GM12878 (cell line): ENCODE data around the gene MRPL54. TPM values are rescaled to one million over a fixed set of nuclear protein-coding genes. Genes with fewer than 3 reads are reported as not detected.

Experiments
- ATAC-seq: fragments of 200-7000 bp; cut with Tn5 transposase; 3 replicates; pipeline ENCODE4 v1.9.1; 2020; ENCODE audit warnings: mild to moderate bottlenecking, moderate library complexity
- BruUV-seq: library from RNA; stranded (reverse); fragments of 400-500 nt; replicated peaks from 2 replicates; lab custom pipeline; 2021; lab: Mats Ljungman, UMichigan
- CTCF ChIA-PET: fragments of 300-600 bp; sonication (Branson Sonifier 250); formaldehyde crosslinking; extraction: SDS; loops from one replicate; lab custom pipeline; 2021; ENCODE audit warnings: inconsistent platforms; lab: Yijun Ruan, JAX
- POLR2A ChIA-PET: fragments of 350-600 bp; formaldehyde crosslinking; extraction: SDS; loops from one replicate; lab custom pipeline; 2021; ENCODE audit warnings: inconsistent platforms; lab: Charles Lee
- RAD21 ChIA-PET: fragments of 300-600 bp; sonication (Branson Sonifier 250); formaldehyde crosslinking; loops from one replicate; lab custom pipeline; 2023; ENCODE audit warnings: antibody characterized with exemption; ENCODE audit not compliant: unreplicated experiment; lab: Charles Lee
- SMC1A ChIA-PET: fragments of 300-600 bp; sonication (Branson Sonifier 250); formaldehyde crosslinking; loops from one replicate; lab custom pipeline; 2023; ENCODE audit not compliant: unreplicated experiment, uncharacterized antibody; lab: Charles Lee
- DNase-seq: peaks from one replicate; pipeline ENCODE4 v3.0.0-alpha.2; 2011; ENCODE audit warnings: low read depth, low spot score
- FAIRE-seq: peaks from 3 replicates; lab custom pipeline; 2011; peaks lifted over from hg19 to GRCh38; lab: Jason Lieb, UNC
- H2AFZ ChIP-seq: 2 replicates; pipeline ENCODE4 v1.6.0; 2011; ENCODE audit warnings: low read depth, low read length, control low read depth; ENCODE audit not compliant: control insufficient read depth
- H3K27ac ChIP-seq: 2 replicates; pipeline ENCODE4 v1.5.1; 2011; ENCODE audit warnings: control low read depth; ENCODE audit not compliant: control insufficient read depth, insufficient read depth
- H3K27me3 ChIP-seq, 2 experiments: replicated peaks in 1 of 2; 2 replicates each; pipeline versions ENCODE4 v1.6.0 to v1.6.1; 2011; ENCODE audit warnings: low read length in 1 of 2; ENCODE audit not compliant: control insufficient read depth in 2 of 2, insufficient read depth in 2 of 2
- H3K36me3 ChIP-seq, 2 experiments: 2 replicates each; pipeline ENCODE4 v1.5.1; 2011; ENCODE audit warnings: low read length in 1 of 2; ENCODE audit not compliant: control insufficient read depth in 2 of 2, insufficient read depth in 2 of 2
- H3K4me1 ChIP-seq: 2 replicates; pipeline ENCODE4 v1.6.1; 2011; ENCODE audit warnings: mild to moderate bottlenecking, low read length, moderate library complexity, mixed read lengths; ENCODE audit not compliant: control insufficient read depth, insufficient read depth
- H3K4me2 ChIP-seq: 2 replicates; pipeline ENCODE4 v1.6.0; 2011; ENCODE audit warnings: control low read depth; ENCODE audit not compliant: control insufficient read depth, insufficient read depth
- H3K4me3 ChIP-seq: fragments of 200-600 bp; sonication (generic); 2 replicates; pipeline ENCODE4 v1.5.1; 2016
- H3K79me2 ChIP-seq: 2 replicates; pipeline ENCODE4 v1.6.0; 2011; ENCODE audit warnings: low read length; ENCODE audit not compliant: control insufficient read depth, insufficient read depth
- H3K9ac ChIP-seq: 2 replicates; pipeline ENCODE4 v1.8.0; 2011; ENCODE audit warnings: low read length, control low read depth, mixed read lengths; ENCODE audit not compliant: control insufficient read depth, insufficient read depth
- H3K9me3 ChIP-seq: replicated peaks from 3 replicates; pipeline ENCODE4 v1.5.1; 2011; ENCODE audit warnings: mild to moderate bottlenecking, low read length; ENCODE audit not compliant: control insufficient read depth, insufficient read depth
- H4K20me1 ChIP-seq: 2 replicates; pipeline ENCODE4 v1.6.0; 2011; ENCODE audit not compliant: control insufficient read depth, insufficient read depth
- CTCF ChIP-seq, 3 experiments: IDR thresholded peaks in 2 of 3; conservative IDR thresholded peaks in 1 of 3; 2 replicates each; pipeline ENCODE4 v1.5.1; 2011; ENCODE audit warnings: low read depth in 3 of 3, low read length in 3 of 3, mild to moderate bottlenecking in 3 of 3, control low read depth in 2 of 3, moderate library complexity in 2 of 3, inconsistent platforms in 1 of 3, mixed read lengths in 1 of 3; ENCODE audit not compliant: control insufficient read depth in 2 of 3, insufficient read depth in 1 of 3; ENCODE audit errors: extremely low read depth in 1 of 3
- EZH2 ChIP-seq: IDR thresholded peaks from 2 replicates; pipeline ENCODE4 v1.6.1; 2012; ENCODE audit warnings: low read depth, mild to moderate bottlenecking, control low read depth, inconsistent platforms, low read length, borderline replicate concordance; ENCODE audit not compliant: control insufficient read depth
- RAD21 ChIP-seq: IDR thresholded peaks from 2 replicates; pipeline ENCODE4 v1.6.1; 2011; ENCODE audit warnings: mild to moderate bottlenecking, low read depth, low read length, moderate library complexity; ENCODE audit not compliant: insufficient read depth
- RCOR1 ChIP-seq: conservative IDR thresholded peaks from 2 replicates; pipeline ENCODE4 v1.6.1; 2012; ENCODE audit warnings: low read depth, low read length, improper control_type of control experiment
- SMC3 ChIP-seq: IDR thresholded peaks from 2 replicates; pipeline ENCODE4 v1.6.1; 2011; ENCODE audit warnings: low read length, improper control_type of control experiment, borderline replicate concordance
- WGBS: methylation state at CpG from one replicate; pipeline ENCODE4 v1.1.6; 2016; ENCODE audit warnings: low lambda C conversion rate; ENCODE audit not compliant: insufficient replicate concordance, insufficient coverage; ENCODE audit errors: missing lambda C conversion rate; 5-methylcytosine and 5-hydroxymethylcytosine counted together
- in situ Hi-C: fragments of 300-500 bp; cut with MboI; formaldehyde crosslinking; loops from 9 replicates; pipeline ENCODE4 v1.14.3; 2018; ENCODE audit warnings: mixed read lengths
- intact Hi-C: fragments of 100-400 bp; cut with micrococcal nuclease; formaldehyde crosslinking; loops from one replicate; pipeline ENCODE4 v1.14.2; 2022; ENCODE audit not compliant: unreplicated experiment
- polyA plus RNA-seq, 11 experiments: library from polyadenylated mRNA; depleted of rRNA in 4 of 11; unstranded in 6 of 11; stranded (reverse) in 5 of 11; fragments of >200 nt; fragmentation: Nextera tagmentation in 4 of 11; fragmentation: Illumina TruSeq in 1 of 11; extraction: Ambion mirVana in 4 of 11; extraction: Trizol in 1 of 11; gene quantifications; 1 replicate in 1 of 11; 2 replicates in 10 of 11; pipeline versions ENCODE4 v1.2.1 to v1.2.3, GENCODE V29; 2011 to 2016; ENCODE audit warnings: inconsistent platforms in 2 of 11, missing spikeins in 2 of 11, low read depth in 1 of 11
- total RNA-seq, 4 experiments: library from RNA; depleted of rRNA in 3 of 4; stranded (reverse); fragments of >200 nt in 3 of 4; fragmentation: Illumina TruSeq in 1 of 4; extraction: Trizol in 1 of 4; gene quantifications; 2 replicates each; pipeline versions ENCODE4 v1.2.1 to v1.2.3, GENCODE V29; 2013 to 2021

Gene MRPL54
- total and polyA plus RNA-seq, 10 of the 15 experiments (the other 5 are each of a cell fraction or from before 2014, with no cell fraction given), result 3.1 to 98.7 (median 75.2) TPM

DNA sequence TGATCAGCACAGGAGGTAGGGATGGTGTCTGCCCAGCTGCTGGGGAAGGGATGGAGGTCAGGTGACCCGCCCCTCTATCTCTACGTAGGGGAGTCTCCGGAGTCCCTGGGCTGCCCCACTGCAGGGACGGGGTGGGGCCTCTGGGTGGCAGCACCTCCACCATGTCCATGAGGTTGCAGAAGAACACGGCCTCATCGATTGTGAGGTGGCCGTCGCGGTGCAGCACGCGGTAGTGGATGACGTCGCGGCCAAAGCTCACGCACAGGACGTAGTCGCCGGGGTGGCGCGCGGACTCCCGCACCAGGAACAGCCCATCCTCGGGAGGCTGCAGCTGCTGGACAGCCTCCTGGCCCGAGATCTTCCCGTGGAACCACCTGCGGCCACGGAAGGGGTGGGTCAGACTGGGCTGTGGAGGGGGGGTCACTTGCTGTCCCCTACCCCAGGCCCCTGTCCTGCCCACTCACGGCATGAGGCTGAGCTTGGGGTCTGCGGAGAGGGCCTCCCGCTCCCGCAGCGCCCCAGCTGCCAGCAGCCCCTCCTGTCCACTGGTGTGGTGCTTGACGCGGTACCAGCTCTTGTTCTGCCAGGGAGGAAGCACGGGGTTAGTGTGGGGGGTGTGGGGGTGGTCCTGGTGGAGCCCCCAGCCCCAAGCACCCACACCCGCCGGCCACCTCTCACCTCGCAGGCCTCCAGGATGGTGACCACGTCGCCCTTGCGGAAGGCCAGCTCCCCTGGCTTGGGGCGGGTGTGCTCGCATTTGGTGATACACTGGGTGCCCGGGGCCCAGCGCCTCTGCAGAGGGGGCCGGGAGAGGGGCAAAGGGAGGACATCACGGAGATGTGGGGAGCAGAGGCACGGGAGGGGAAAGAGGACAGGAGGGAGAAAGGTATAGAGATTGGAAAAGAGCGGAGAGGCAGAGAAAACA lies 21.4 kb downstream of the MRPL54 start:
- in situ Hi-C loops, result no loop called here
- intact Hi-C loops, result no loop called here
- ATAC-seq (no peak), DNase-seq (no peak), FAIRE-seq (no peak)
- Histone ChIP-seq H2AFZ (no peak overlapping the region), H3K4me2 (no peak overlapping the region), H3K27me3 (no peaks in the 10 kb centered on the region; a peak in 1 of 4 replicates), H4K20me1 (no peaks in the 10 kb centered on the region), H3K9ac (no peak overlapping the region), H3K9me3 (no peaks in the 10 kb centered on the region; the same call in 2 of the 3 replicates), H3K4me3 (no peak overlapping the region), H3K79me2 (no peaks in the 10 kb centered on the region), H3K27ac (no peak overlapping the region), H3K4me1 (no peaks in the 10 kb centered on the region), H3K36me3 (no peaks in the 10 kb centered on the region; a peak in 1 of 4 replicates)
- TF ChIP-seq SMC3, result peak; percentile 18; the same call in 1 of the 2 replicates
- peak; percentile 11 to 23 (median 22); a peak in 1 of 6 replicates for TF ChIP-seq CTCF (IDR thresholded peaks at IDR 0.05 in 2 of 3, conservative IDR thresholded peaks at IDR 0.05 in 1 of 3; ENCODE audit: control insufficient read depth in 2 of 3, extremely low read depth in 1 of 3, insufficient read depth in 1 of 3, low read depth in 3 of 3, low read length in 3 of 3)
- no peak for TF ChIP-seq RCOR1
- no peak for TF ChIP-seq EZH2
- TF ChIP-seq RAD21, result peak; percentile 36
- ChIA-PET CTCF (no interaction called here), POLR2A (no interaction called here), RAD21 (no interaction called here), SMC1A (no interaction called here)
- no TSS peak for BruUV-seq
- WGBS, result 71% methylated on average over 46 of the region's 49 CpGs
